ENCODE measurements around the gene CAMTA1.

Gene CAMTA1

DNA sequence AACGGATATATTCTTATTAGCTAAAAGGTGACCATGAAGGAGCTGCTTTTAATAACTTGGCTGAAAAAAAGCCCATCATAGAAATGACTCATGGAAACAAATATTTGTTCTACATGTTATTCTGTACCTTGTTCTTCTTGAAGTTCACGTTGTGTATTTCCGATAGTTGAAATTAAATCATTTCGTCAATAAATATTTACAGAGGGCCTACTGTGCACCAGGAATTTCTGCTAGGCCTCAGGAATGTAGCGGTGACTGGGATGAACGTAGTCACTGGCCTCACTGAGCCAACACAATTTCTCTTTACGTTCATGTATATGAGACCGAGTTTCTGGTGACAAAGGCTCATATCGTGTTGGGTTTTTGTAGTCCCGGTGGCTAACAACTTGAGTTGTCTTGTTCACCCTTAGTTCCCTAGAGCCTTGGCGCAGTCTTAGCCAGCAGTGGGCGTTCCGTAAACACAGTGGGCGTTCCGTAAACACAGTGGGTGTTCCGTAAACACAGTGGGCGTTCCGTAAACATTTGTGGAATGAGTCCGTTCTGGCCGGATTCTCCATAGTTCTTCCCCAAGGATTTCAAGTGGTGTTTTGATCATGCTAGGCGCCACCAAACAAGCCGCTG is 932.6 kb downstream of the CAMTA1 start:
- H3K27ac ChIP-seq = no peak overlapping the region
- ChIA-PET CTCF (interaction anchor here (1.0 kb wide), 1 partner anchor 50 kb away, joined by 4 read pairs; no protein-coding TSS in a partner anchor), POLR2A (ENCODE audit: low non-redundant PET) (no interaction called here)
- TF ChIP-seq, protein P1, sequence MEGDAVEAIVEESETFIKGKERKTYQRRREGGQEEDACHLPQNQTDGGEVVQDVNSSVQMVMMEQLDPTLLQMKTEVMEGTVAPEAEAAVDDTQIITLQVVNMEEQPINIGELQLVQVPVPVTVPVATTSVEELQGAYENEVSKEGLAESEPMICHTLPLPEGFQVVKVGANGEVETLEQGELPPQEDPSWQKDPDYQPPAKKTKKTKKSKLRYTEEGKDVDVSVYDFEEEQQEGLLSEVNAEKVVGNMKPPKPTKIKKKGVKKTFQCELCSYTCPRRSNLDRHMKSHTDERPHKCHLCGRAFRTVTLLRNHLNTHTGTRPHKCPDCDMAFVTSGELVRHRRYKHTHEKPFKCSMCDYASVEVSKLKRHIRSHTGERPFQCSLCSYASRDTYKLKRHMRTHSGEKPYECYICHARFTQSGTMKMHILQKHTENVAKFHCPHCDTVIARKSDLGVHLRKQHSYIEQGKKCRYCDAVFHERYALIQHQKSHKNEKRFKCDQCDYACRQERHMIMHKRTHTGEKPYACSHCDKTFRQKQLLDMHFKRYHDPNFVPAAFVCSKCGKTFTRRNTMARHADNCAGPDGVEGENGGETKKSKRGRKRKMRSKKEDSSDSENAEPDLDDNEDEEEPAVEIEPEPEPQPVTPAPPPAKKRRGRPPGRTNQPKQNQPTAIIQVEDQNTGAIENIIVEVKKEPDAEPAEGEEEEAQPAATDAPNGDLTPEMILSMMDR (conservative IDR thresholded peaks at IDR 0.05; ENCODE audit: low read depth) = no peak
- no peak for DNase-seq (ENCODE audit: low spot score)

DNA sequence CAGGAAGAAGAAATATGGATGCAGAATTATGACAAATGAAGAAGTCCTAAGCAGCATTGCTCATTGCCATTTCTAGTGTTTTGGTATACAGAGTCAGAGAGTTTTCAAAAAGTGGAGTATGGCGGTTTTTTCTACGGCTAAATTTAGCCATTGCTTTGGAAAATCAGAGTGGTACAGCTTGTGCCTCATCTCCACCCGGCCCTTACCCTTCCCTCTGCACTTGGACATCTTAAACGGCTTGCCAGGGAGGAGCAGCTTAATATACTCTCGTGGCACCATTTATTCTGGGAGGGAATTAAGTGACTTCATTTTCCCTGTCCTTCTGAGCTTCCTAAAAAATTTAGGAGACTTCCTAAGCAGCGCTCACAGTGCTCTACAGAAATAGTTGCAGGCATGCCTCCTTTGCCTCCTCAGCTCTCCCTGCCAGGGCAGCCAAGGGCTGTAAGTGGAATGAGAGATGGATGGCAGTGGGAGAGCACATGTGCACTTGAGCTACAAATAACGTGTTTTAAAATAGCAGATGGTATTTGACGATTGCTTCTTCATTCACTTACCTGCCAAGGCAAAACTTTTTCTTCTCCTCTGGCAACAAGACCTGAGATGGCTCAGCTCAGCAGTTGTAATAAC is 934.3 kb downstream of the CAMTA1 start:
- TF ChIP-seq, protein P1 (conservative IDR thresholded peaks at IDR 0.05; ENCODE audit: low read depth) = no peak
- no peak overlapping the region for H3K27ac ChIP-seq
- ChIA-PET POLR2A (ENCODE audit: low non-redundant PET) (no interaction called here), CTCF (interaction anchor here (0.5 to 1.2 kb wide), 2 partner anchors 50 to 130 kb away, joined by 3 to 6 read pairs; no protein-coding TSS in a partner anchor)
- DNase-seq (ENCODE audit: low spot score) = no peak

DNA sequence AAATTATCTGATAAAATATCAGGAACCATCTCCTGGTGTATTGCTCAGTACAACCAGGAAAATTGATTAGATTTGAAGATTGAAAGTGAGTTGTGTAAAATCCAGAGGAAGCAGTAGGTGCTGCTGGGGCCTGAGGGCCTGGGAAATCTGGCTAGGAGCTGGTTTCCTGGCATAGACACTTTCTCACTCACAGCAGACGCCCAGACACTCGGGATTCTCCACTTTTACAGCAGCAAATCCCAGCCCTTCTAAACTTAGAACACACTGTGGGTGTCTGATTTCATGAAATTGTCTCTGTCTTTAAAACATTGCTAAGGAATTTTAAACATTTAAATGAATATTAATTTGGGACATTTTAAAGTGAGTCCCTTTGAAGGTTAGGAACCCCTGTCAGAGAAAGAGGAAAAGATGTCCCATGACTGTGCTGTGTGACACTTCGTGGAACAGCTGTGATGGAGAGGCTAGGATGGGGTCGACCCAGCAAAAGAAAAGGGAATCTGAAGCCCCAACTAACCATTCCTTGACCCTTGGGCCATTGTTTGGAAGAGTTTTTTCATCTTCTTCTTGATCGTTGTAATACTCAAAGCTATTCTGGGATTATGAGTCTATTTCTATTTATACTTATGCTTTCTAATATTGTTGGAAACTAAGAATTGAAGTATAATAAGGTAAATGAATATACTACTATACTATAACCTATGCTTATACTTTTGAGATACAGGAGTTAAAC is 936.9 kb downstream of the CAMTA1 start:
- H3K27ac ChIP-seq = no peak overlapping the region
- no peak for DNase-seq (ENCODE audit: low spot score)
- ChIA-PET POLR2A (ENCODE audit: low non-redundant PET) (no interaction called here), CTCF (interaction anchor here (1.1 to 1.2 kb wide), 2 partner anchors 53 to 645 kb away, joined by 3 to 4 read pairs; no protein-coding TSS in a partner anchor)
- TF ChIP-seq, protein P1 (conservative IDR thresholded peaks at IDR 0.05; ENCODE audit: low read depth) = no peak

DNA sequence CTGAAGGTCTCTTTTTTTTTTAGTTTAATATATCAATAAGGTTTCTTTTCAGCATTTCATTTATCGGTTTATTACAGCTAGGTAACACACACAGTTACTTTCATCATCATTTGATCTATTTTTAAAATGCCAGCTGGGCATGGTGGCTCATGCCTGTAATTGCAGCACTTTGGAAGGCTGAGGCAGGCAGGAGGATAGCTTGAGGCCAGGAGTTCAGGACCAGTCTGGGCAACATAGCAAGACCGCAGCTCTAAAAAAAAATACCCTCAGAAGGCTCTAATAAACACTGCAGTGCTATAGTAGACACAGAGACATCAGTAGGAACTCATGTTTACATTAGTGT is 937.4 kb downstream of the CAMTA1 start:
- H3K27ac ChIP-seq = no peak overlapping the region
- POLR2A ChIA-PET (ENCODE audit: low non-redundant PET) = no interaction called here
- no peak for DNase-seq (ENCODE audit: low spot score)
- CTCF ChIA-PET = interaction anchor here (0.8 to 1.2 kb wide), 3 partner anchors 30 to 644 kb away, joined by 3 to 4 read pairs (median 3); no protein-coding TSS in a partner anchor
- TF ChIP-seq, protein P1 (conservative IDR thresholded peaks at IDR 0.05; ENCODE audit: low read depth) = no peak

DNA sequence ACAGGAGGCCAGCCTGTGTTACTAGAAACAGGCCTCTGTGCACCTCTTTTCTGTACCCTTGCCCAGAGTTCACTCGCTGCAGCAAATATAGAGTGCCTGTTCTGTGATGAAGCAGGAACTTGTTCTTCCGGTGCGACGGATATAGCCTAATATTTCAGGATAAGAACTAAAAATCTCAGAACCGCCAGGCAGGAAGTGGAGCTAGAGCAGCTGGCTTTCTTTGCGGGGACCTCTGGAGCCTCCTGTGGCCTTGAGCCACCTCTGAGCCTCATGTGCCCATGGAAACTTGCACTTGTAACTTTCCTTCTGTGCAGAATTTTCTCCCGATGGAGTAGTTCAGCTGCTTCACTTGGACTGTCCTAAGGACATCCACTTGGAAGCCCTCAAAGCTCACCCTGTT is 941.4 kb downstream of the CAMTA1 start:
- TF ChIP-seq, protein P1 (conservative IDR thresholded peaks at IDR 0.05; ENCODE audit: low read depth) = no peak
- POLR2A ChIA-PET (ENCODE audit: low non-redundant PET) = no interaction called here
- H3K27ac ChIP-seq = no peak overlapping the region
- no peak for DNase-seq (ENCODE audit: low spot score)
- CTCF ChIA-PET = interaction anchor here (0.6 kb wide), 1 partner anchor 646 kb away, joined by 6 read pairs; no protein-coding TSS in a partner anchor

DNA sequence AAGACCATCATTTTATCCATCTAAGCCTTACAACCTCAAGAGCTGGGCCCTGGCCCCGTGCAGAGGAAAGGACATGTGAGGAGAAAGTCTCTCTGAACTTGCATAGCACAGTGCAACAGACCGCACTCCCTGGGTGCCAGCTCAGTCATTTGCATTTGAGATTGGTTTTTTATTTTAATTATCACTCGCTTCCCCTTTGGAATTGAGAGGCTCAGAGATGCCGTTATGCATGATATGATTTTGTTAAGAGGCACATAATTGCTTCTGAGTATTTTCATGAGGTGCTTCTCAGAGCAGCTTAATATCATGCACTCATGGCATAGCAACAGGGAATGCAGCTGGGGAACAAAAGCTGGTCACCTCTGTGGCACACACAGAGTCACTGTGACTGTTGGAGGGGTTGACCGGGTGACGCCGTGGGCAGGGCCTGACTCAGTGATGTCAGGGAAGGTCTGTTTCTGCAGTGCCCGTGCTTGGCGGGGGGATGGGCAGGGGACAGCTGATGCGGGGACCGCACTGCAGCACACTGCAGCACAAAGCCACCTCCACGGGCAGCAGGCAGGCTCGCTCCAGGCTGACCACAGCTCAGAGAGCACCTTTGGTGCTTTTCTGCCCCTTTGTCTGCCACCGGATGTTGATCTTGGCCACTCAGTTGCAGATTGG is 942.7 kb downstream of the CAMTA1 start:
- DNase-seq (ENCODE audit: low spot score) = no peak
- ChIA-PET POLR2A (ENCODE audit: low non-redundant PET) (no interaction called here), CTCF (no interaction called here)
- TF ChIP-seq, protein P1 (conservative IDR thresholded peaks at IDR 0.05; ENCODE audit: low read depth) = no peak
- H3K27ac ChIP-seq = no peak overlapping the region
